GM21737 (cell line): ENCODE results near the gene NME4.
A peak's percentile ranks its signal among the peaks of the same experiment; 100 is the strongest.
"Not testable (repeated sequence)": the region's sequence is repeated elsewhere in the genome, so short reads cannot be mapped to it uniquely, and the experiment has no call there.

Experiments used
- ATAC-seq: cut with Tn5 transposase; IDR thresholded peaks from one replicate; pipeline ENCODE4 v1.9.1; 2021; ENCODE audit warnings: mild to moderate bottlenecking, moderate library complexity; ENCODE audit not compliant: unreplicated experiment

NME4 gene

DNA sequence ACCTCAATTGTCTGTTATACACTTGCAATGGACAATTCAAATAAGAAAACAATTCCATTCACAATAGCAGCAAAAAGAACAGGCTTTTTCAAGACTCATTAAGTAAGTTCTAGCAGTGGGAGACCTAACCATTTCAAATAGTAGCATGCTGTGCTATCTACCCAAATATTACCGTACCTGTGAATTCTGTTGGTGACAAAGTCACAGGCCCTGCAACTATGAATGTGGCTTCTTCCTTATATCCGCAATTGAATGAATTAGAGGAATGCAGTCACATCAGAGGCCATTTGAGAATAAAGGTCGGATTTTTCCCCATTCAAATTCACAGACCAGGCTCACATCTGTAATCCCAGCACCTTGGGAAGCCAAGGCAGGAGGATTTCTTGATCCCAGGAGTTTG lies 800 bp upstream of the NME4 start:
- no peak for ATAC-seq

DNA sequence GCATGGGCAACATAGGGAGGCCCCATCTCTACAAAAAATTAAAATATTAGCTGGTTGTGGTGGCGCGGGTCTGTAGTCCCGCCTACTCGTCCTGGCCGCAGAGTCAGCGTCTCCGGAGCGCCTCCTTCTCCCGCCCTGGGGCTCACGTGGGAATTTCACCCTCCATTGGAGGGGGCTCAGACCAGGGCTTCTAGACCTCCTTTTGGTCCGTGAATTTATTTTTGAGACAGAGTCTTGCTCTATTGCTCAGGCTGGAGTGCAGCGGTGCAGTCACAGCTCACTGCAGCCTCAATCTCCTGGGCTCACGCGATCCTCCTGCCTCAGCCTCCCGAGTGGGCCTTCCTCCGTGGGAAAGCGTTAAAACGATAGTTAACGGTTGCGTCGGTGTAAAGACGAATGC lies 394 bp upstream of the NME4 start:
- no peak for ATAC-seq

DNA sequence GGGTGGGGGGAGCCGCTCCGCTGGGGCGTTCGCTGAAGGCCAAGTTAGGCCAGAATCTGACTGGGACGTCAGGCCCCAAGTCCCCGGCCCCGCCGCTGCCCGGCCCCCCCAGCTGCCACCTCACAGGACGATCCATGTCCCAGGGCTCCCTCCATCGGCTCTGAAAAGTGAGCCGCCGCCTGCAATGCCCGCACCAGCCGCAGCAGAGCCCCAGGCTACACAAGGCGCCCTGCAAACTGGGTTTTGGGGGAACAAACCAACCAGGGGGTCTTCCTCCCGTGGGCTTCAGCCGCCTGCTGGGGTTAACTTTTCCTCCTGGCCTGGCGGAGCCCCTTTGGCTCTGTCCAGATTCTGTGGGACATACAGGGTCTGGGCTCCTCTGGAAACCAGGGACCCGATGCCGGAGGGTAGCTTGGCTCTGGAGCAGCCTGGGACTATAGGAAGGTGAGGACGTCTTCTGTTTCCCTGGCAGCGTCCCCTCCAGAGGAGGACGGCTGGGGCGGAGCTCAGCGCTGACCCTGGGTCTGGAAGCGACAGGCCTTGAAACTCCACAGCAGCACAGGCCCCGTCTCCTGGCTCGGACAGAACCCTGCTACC lies 835 bp downstream of the NME4 start:
- no peak for ATAC-seq

DNA sequence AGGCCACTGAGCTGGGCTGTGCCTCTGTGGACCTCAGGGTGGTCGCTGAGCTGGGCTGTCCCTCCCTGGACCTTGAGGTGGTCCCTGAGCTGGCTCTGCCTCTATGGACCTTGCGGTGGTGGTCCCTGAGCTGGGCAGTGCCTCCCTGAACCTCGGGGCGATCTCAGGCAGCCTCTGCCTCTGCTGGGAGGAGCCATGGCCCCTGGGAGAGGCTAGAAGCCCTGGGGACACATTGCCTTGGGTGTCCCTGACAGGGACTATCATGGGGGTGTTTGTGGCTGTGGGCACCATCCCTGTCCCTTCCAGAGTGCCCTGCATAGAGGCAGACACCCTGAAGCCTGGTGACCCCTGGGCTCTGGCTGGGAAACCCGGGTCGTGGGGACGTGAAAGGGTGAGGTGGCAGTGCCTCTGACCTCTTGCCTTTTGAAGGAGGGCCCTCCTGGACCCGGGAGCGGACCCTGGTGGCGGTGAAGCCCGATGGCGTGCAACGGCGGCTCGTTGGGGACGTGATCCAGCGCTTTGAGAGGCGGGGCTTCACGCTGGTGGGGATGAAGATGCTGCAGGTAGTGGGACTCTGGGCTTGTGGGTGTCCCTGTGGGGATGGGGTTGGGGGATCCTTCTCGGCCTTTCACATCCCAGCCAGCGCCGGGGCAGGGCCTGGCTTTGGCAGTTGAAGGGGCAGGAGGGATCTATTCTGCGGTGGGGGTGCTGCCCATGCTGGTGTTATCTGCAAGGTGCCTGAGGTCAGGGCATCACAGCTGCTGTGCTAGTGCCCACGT lies 1.8 kb downstream of the NME4 start:
- ATAC-seq, result no peak

DNA sequence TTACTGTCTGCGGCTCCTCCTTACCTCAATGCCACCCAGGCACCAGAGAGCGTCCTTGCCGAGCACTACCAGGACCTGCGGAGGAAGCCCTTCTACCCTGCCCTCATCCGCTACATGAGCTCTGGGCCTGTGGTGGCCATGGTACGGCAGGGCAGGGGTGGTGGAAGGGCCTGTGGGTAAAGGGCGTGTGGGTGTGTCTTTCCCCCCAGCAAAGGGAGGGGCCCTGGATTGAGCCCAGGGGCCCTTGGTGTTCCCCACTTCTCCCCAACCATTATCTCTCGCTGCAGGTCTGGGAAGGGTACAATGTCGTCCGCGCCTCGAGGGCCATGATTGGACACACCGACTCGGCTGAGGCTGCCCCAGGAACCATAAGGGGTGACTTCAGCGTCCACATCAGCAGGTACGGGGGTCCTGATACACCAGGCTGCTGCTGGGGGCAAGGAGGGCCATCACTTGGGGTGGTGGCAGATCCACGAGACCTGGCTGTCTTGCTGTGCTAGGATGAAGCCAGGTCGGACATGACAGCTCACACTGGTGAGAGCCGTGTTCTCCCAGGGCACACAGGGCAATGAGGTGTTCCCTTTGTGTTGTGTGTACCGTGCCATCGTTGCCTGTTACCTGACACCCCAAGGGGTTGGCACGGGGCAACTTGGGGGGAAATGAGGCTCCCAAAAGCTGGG lies 2.5 kb downstream of the NME4 start:
- ATAC-seq, result no peak

DNA sequence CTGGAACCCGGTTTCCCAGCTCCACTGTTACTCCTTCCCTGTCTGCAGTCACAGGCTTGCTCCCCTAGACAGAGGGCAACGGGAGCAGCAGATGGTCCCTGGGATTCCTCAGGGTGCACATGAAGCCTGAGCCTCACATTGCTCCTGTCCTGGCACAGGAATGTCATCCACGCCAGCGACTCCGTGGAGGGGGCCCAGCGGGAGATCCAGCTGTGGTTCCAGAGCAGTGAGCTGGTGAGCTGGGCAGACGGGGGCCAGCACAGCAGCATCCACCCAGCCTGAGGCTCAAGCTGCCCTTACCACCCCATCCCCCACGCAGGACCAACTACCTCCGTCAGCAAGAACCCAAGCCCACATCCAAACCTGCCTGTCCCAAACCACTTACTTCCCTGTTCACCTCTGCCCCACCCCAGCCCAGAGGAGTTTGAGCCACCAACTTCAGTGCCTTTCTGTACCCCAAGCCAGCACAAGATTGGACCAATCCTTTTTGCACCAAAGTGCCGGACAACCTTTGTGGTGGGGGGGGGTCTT lies 3.1 kb downstream of the NME4 start:
- ATAC-seq, result no peak

DNA sequence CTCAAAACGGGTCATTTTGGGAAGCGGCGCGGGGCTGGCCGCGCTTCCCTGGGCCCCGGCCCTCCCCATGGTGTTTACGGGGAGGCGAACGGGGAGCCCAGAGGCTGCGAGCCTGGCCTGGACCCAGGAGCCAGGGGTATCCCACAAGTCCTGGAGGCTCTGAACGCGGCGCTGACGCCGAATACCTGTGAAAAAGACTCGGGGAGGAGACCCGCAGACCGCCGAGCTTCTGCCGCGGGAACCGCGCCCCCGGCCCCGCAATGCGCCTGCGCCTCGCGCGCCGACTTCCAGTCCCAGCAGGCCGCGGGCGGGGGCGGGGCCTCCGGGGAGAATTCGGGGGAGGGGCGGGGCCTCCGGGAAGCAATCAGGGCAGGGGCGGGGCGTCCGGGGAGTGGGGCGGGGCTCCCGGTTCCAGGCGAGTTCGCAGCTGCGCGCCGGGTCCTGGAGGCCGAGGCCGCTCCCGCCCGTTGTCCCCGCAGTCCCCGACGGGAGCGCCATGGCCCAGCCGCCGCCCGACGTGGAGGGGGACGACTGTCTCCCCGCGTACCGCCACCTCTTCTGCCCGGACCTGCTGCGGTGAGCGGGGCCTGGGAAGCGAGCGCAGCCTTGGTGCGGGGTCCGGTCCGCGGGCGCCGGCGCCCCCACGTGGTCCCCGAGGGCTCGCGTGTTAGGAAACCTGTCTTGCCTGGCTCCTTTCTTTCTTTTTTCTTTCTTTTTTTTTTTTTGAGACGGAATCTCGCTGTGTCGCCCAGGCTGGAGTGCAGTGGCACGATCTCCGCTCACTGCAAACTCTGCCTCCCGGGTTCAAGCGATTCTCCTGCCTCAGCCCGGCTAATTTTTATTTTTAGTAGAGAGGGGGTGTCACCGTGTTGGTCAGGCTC lies 4.7 kb downstream of the NME4 start, which contains the start of gene DECR2:
Gene DECR2, plus strand, starts transcription at position 418 of the 881 bp plus-strand sequence. Its CDS starts 79 bp downstream, at position 497.
- peak; percentile 53 for ATAC-seq

DNA sequence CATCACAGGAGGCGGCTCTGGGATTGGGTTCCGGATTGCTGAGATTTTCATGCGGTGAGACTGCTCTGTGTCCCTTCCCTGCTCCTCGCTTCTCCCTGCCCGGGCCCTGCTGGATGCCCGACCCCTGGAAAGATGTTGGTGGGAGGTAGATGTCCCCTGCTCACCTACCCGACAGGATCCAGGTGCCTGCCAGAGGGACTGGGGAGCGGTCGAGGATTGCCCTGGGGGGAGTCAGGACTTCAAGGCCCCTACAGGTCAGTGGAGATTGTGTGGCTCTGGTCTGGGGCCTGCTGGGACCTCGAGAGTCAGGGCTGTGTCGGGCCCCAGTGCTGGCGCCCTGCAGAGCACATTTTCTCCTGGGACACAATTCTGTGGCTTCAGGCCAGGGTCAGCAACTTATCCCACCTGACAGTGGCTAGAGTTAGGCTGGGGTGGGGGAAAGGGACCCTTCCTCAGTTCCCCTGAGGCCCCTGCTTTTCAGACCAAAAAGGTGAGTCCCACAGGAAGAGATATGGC lies 8.0 kb downstream of the NME4 start:
- ATAC-seq, result no peak

DNA sequence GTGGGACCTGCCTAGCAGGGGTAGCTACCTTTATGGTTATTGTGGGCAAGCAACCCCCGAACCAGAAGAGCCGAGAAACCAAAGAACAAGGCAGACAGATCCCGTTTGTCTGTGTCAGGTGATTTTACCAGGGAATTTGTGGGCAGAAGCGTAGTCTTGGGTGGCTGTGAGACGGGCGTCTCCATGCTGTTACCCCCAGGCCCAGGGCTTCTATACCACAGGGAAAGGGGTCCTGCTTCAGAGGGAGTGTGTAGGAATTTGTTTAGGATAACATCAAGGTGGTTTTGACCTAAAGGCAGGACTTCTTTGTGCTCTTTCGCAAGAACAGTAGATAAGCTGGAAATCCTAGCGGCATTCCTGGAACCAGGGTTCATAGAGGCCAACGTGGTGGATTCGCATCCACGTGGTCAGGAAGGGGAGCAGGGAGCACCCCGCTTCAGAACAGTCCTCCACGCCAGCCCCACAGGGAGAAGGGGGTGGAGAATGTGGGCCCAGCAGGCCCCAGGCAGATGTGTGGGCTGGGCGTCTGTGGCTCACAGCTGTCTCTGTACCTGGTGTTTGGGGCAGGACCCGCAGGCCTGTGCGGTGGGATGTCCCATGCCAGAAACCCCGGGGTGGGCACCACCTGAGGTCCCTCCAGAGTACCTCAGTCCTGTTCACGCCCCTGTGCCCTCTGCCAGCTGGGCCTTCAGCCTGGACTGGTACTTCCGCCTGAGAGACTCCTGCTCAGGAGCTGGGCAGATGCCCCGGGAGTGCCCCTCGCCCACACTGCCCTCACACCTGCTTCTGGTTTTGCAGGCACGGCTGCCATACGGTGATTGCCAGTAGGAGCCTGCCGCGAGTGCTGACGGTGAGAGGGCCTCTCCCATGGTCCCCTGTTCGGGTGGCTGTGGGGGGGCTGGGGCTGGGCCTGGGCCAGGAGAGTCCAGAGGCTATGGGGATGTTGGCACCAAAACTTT lies 8.8 kb downstream of the NME4 start:
- no peak for ATAC-seq

DNA sequence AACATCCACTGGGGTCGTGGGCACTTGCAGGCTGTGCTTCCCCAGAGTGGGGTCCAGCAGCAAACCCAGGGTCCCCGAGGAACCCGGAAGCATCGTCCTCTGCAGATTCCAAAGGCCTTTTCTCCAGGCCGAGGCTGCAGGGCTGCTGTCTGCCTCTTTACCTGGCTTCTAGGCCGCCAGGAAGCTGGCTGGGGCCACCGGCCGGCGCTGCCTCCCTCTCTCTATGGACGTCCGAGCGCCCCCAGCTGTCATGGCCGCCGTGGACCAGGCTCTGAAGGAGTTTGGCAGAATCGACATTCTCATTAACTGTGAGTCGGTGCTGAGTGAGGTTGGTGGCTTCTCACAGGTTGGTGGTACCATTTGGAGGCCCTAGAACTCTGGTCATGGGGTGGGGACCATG lies 10.3 kb downstream of the NME4 start:
- no peak for ATAC-seq

DNA sequence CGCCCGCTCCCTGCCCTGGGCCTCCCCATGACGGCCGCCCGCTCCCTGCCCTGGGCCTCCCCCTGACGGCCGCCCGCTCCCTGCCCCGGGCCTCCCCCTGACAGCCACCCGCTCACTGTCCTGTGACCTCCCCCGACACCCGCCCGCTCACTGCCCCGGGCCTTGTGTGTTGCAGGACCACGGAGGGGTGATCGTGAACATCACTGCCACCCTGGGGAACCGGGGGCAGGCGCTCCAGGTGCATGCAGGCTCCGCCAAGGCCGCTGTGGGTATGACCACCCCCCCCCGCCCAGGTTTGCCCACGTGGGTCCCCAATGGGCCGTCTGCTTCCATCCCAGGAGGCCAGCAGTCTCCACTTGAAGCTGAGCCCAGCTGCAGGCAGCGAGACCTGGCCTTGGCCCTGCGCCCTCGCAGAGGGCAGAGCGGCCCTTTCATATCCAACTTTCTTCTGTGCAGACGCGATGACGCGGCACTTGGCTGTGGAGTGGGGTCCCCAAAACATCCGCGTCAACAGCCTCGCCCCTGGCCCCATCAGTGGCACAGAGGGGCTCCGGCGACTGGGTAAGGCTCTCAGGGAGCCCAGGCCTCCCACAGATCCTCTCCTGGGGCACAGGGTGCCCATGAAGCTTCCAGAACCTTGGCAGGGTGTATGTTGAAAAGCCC lies 13.6 kb downstream of the NME4 start:
- no peak for ATAC-seq

DNA sequence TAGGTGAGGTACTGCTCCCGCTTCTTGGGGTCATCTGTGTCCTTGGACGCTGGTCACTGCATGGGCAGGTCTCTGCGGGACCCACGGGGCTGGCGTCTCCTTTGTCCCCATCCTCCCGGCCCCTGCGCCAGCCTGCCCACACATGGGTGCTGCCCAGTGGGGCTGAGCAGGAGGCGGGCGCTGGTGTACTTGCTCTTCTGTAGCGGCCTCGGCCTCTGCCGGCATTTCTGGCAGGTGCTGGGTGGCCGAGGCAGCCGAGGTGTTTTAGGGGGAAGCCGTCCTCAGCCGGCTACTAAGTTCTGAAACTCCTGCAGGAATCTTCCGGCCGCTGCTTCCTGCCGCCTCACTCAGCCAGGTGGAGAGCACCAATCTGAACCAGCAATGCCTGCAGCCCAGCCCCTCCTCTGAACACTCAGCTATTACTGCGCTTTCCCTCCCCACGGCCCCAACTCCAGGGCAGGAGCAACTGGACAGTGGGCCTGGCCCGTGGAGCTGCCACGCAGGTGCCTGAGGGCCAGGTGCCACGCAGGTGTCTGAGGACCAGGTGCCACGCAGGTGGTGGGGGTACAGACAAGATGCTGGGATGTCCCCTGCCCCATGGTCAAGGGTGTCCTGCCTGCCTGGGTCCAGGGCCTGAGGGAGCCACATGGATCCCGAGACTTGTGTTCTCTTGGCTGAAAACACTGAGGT lies 14.7 kb downstream of the NME4 start:
- ATAC-seq, result no peak

DNA sequence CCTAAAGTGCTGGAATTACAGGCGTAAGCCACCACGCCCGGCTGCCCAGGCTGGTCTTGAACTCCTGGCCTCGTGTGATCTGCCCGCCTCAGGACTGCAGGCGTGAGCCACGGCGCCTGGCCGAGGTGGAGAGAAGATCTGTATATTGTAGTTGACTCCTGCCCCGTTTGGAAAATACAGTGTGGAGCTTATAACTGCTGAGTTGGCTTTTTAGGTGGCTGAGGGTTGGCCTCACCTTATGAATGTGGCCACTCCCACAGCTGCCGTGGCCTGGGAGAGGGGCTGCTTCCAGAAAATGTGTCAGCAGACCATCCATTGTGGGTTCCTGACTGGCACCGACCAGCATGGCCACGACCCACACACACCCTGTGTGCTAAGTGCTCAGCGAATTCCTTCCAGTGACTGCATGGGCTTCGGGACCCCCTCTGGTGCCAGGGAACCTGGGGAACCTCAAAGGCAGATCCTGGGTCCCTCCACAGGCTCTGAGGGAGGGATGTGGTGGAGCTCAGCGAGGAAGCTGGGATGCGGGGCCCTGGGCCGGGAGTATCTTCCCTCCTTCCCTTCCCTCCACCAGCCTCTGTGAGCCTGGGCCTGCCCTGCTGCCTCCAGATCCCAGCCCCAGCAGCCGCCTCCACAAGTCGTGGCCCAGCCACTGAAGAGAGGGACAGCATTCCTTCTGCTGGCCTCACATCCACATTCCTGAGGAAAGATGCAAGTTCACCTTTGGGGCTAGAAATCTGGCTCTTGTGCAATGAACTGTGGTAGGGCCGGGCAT lies 17.6 kb downstream of the NME4 start:
- ATAC-seq, result no peak

DNA sequence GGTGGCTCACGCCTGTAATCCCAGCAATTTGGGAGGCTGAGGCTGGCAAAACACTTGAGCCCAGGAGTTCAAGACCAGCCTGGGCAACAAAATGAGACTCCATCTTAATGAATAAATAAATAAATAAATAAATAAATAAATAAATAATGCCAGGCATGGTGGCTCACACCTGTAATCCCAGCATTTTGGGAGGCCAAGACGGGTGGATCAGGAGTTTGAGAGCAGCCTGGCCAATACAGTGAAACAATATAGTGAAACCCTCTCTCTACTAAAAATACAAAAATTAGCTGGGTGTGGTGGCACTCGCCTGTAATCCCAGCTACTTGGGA lies 18.1 kb downstream of the NME4 start:
- not testable (repeated sequence) for ATAC-seq

DNA sequence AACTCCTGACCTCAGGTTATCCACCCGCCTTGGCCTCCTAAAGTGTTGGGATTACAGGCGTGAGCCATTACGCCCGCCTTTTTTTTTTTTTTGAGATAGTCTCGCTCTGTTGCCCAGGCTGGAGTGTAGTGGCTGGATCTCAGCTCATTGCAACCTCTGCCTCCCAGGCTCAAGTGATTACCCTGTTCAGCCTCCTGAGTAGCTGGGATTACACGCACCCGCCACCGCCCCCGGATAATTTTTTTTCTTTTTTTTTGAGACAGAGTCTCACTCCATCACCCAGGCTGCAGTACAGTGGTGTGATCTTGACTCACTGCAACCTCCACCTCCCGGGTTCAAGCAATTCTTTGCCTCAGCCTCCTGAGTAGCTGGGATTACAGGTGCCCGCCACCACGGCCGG lies 25.2 kb downstream of the NME4 start:
- ATAC-seq, result not testable (repeated sequence)

DNA sequence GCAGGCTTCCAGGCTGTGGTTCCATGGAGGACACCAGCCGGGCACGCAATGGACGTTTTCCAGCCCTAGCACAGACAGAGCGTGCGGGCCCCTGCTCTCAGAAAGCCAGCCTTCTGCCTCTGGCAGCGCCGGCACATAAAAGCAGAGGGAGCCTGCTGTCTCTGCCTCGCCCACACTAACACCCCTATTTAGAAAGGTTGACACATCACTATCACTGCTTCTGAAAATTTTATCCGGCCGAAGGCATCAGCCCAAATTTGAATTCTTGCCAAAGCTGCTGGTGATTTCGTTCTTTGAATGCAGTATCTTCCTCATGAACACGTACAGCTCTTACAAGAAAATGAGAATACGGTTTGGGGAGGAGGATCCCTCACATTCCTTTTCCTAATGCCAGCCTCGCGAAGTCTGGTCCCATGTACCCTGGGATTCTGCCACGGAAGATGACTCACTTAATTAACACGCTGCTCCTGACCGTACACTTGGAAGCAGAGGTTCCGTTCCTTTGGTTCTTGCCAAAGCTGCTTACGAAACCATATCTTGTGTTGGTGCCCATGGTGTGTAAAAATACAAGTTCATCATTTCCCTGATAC lies 27.1 kb downstream of the NME4 start:
- no peak for ATAC-seq

DNA sequence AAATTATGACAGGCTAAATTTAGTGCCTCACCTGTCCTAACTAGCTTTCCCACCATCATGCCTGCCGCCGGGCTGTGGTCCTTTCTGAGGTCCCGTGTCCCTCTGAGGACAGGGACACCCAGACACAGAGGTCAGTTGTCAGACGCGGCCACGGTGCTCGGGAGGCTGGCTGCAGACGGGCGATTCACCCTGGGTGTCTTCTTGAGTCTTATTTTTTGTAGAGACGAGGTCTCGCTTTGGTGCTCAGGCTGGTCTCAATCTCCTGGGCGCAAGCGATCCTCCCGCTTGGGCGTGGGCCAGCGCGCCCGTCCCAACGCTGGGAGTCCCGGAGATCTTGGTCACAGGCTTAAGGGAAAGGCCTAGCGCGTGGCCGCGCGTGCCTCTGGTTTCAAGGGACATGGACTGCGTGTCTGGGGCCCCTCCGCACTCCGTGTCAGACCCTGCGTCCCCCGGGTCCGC lies 27.7 kb downstream of the NME4 start:
- no peak for ATAC-seq
